Suppressor macrophage treated with lipopolysaccharide for 1 hour (primary cell): ENCODE measurements around the gene OR10H2.
"Not testable (repeated sequence)": the region's sequence is repeated elsewhere in the genome, so short reads cannot be mapped to it uniquely, and the experiment has no call there.

Experiments used
- DNase-seq, 3 donors: peaks; one replicate each; pipeline ENCODE4 v3.0.0-alpha.2; 2020 to 2022

OR10H2 gene

GRCh38 chr19:15727724-15728123 is at the start of gene OR10H2:
OR10H2 (plus strand) TSS chr19:15728024; CDS start chr19:15728044, 20 bp downstream.
- DNase-seq: no peak

- no peak for DNase-seq
Measured at GRCh38 chr19:15679089-15679488, 48.7 kb upstream of the OR10H2 start.

GRCh38 chr19:15679865-15680264 is 48.0 kb upstream of the OR10H2 start:
- DNase-seq: not testable (repeated sequence)

GRCh38 chr19:15680478-15681322 is 47.1 kb upstream of the OR10H2 start:
- no peak for DNase-seq

- no peak for DNase-seq
Measured at GRCh38 chr19:15683411-15683810, 44.4 kb upstream of the OR10H2 start.

- peak in 1 of 3 donors; percentile 18 for DNase-seq
Measured at GRCh38 chr19:15684828-15685227, 43.0 kb upstream of the OR10H2 start.

- no peak for DNase-seq
Measured at GRCh38 chr19:15696654-15697194, 31.1 kb upstream of the OR10H2 start.

- no peak for DNase-seq
Measured at GRCh38 chr19:15701757-15702533, 25.9 kb upstream of the OR10H2 start.

GRCh38 chr19:15702534-15702930 is 25.3 kb upstream of the OR10H2 start:
- DNase-seq: peak; percentile 65 to 73 (median 66)

- no peak for DNase-seq
Measured at GRCh38 chr19:15714638-15715037, 13.2 kb upstream of the OR10H2 start.

- no peak for DNase-seq
Measured at GRCh38 chr19:15715642-15716041, 12.2 kb upstream of the OR10H2 start.

- DNase-seq: no peak
Measured at GRCh38 chr19:15717809-15718208, 10.0 kb upstream of the OR10H2 start.

- no peak for DNase-seq
Measured at GRCh38 chr19:15721268-15721667, 6.6 kb upstream of the OR10H2 start.

GRCh38 chr19:15722956-15723355 is 4.9 kb upstream of the OR10H2 start:
- no peak for DNase-seq

GRCh38 chr19:15730538-15730937 is 2.7 kb downstream of the OR10H2 start:
- no peak for DNase-seq

GRCh38 chr19:15732388-15732787 is 4.6 kb downstream of the OR10H2 start:
- no peak for DNase-seq

GRCh38 chr19:15733895-15734294 is 6.1 kb downstream of the OR10H2 start:
- DNase-seq: no peak

- DNase-seq: no peak
Measured at GRCh38 chr19:15737722-15738121, 9.9 kb downstream of the OR10H2 start, which contains the start of gene OR10H3. OR10H3 (plus strand) TSS chr19:15737985; CDS start chr19:15741393, 3,408 bp downstream.

GRCh38 chr19:15740785-15741184 is 13.0 kb downstream of the OR10H2 start:
- DNase-seq: no peak

- no peak for DNase-seq
Measured at GRCh38 chr19:15748239-15748638, 20.4 kb downstream of the OR10H2 start.

- DNase-seq: no peak
Measured at GRCh38 chr19:15758379-15758778, 30.6 kb downstream of the OR10H2 start.

- DNase-seq: peak; percentile 35 to 39 (median 38)
Measured at GRCh38 chr19:15759962-15760565, 32.2 kb downstream of the OR10H2 start.

GRCh38 chr19:15769586-15769985 is 41.8 kb downstream of the OR10H2 start:
- DNase-seq: peak in 2 of 3 donors; percentile 10 to 29
